ENCODE results near the gene CHAC2.

The CHAC2 gene

DNA sequence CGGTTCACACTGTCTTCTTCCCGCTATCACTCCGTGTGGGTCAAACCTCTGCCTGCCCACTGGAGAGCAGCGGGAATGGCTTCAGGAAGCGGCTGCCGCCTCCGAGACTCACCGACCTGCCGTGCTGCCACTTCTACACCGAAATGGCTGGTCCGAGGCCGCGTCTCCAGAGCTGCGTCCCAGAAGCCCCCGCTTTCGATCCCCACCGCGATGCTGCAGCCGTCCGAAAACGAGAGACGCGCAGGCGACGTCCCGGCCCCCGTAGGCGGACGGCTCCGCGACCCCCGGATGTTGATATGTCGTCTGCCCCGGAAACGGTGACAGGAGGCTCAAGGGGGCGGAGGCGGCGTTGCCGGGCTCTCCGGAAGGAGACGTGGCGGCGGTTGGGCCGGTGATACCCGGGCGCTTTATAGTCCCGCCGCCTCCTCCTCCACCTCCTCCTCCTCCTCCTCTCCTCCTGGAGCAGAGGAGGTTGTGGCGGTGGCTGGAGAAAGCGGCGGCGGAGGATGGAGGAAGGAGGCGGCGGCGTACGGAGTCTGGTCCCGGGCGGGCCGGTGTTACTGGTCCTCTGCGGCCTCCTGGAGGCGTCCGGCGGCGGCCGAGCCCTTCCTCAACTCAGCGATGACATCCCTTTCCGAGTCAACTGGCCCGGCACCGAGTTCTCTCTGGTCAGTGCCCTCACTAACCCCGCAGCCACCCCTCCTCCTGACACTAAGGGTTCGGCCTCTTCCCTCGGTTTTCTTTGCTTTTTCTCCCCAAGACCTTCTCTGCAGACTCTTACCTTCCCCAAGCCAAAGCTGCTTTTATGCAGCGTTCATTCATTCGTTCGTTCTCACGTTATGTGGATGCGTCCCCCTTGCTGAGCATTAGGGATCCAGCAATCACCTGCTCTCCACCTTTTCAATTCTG, 19.4 kb downstream of the CHAC2 start, which contains the start of the genes ASB3 and ERLEC1:
Gene ASB3, minus strand, starts transcription at position 249 of the 909 bp plus-strand sequence. CDS start 21,381 bp downstream, outside the sequence.
Gene ERLEC1, plus strand, starts transcription at position 340 of the 909 bp plus-strand sequence. Its CDS starts 167 bp downstream, at position 507.
- TF ChIP-seq CTCF (IDR thresholded peaks at IDR 0.05; ENCODE audit: insufficient read depth, low read length, poor library complexity, severe bottlenecking): no peak
- Histone ChIP-seq H3K36me3 (ENCODE audit: control insufficient read depth, insufficient read depth, low read length) (peaks cover 2% of the 10 kb centered on the region; the same call in 1 of the 2 replicates), H3K4me3 (replicated peaks; ENCODE audit: low read depth, low read length) (peak within 1 kb of the TSS; percentile 86), H3K27me3 (replicated peaks; ENCODE audit: control insufficient read depth, insufficient read depth, low read length) (no peaks in the 10 kb centered on the region)
- DNase-seq (ENCODE audit: extremely low read depth, insufficient read length): peak; percentile 94

DNA sequence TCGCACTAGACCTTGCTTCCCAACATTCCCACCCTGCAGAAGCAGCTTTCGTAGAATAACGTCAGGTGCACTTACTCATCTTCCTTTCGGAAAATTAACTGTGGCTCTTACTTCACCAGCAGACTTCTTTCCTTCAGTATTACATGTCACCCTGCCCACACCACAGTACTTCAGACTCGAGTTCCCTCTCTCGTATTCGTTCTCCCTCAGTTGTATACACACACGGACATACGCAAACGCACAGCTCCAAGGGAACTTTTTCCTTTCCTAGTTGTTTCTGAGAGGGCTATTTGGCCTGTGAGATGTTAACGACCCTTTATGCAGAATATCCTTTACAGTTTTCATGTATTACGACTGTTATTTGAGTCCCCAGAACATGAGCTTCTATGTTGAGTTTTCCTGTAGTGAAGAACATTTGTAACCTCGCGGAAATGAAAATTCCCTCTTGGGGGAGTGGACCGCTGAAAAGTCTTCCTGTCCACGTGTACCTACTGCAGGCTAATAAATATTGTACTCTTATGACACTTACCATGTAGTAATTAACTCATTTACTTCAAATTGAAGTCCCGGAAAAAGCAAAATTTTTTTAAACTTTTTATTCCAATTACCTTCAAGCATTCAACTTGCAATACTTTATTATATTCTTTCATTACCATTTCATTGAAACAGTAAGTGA, 20.1 kb downstream of the CHAC2 start:
- no peak for DNase-seq (ENCODE audit: extremely low read depth, insufficient read length)
- TF ChIP-seq CTCF (IDR thresholded peaks at IDR 0.05; ENCODE audit: insufficient read depth, low read length, poor library complexity, severe bottlenecking): no peak
- Histone ChIP-seq H3K36me3 (ENCODE audit: control insufficient read depth, insufficient read depth, low read length) (no peaks in the 10 kb centered on the region), H3K4me3 (replicated peaks; ENCODE audit: low read depth, low read length) (peak overlapping the region; percentile 86), H3K27me3 (replicated peaks; ENCODE audit: control insufficient read depth, insufficient read depth, low read length) (no peaks in the 10 kb centered on the region)

DNA sequence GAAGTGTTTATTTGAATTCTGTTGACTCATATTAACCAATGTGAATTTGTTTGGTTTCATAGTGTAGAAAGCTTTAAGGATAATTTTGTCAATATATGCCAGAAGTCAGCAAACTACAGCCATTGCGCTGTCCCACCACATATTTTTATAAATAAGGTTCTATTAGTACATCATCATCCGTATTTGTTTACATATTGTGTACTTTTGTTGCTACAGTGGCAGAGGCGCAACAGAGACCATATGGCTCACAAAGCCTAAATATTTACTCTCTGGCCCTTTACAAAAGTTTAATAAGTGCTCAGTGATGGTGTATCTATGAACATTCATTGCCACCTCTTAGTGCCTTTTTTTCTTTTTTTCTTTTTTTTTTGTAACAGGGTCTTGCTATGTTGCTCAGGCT, 25.7 kb downstream of the CHAC2 start:
- no peak for DNase-seq (ENCODE audit: extremely low read depth, insufficient read length)
- no peak overlapping the region for H3K4me3 ChIP-seq (replicated peaks; ENCODE audit: low read depth, low read length)
- TF ChIP-seq CTCF (IDR thresholded peaks at IDR 0.05; ENCODE audit: insufficient read depth, low read length, poor library complexity, severe bottlenecking): no peak
- H3K27me3 ChIP-seq (replicated peaks; ENCODE audit: control insufficient read depth, insufficient read depth, low read length): no peaks in the 10 kb centered on the region
- peaks cover 4% of the 10 kb centered on the region; the same call in 1 of the 2 replicates for H3K36me3 ChIP-seq (ENCODE audit: control insufficient read depth, insufficient read depth, low read length)

DNA sequence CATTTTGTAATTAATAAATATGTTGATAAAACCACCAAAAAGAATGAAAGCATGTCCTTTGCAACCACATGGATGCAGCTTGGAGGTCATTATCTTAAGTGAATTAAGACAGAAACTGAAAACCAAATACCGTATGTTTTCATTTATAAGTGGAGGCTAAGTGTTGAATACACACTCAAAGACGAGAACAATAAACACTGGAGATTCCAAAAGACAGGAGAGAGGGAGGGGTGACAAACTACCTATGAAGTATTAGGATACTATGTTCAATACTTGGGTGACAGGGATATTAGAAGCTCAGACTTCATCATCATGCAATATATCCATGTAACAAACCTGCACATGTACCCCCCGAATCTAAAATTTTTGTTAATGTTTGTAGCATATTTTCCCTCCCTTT, 26.2 kb downstream of the CHAC2 start:
- TF ChIP-seq CTCF (IDR thresholded peaks at IDR 0.05; ENCODE audit: insufficient read depth, low read length, poor library complexity, severe bottlenecking): no peak
- Histone ChIP-seq H3K27me3 (replicated peaks; ENCODE audit: control insufficient read depth, insufficient read depth, low read length) (no peaks in the 10 kb centered on the region), H3K36me3 (ENCODE audit: control insufficient read depth, insufficient read depth, low read length) (peaks cover 5% of the 10 kb centered on the region; the same call in 1 of the 2 replicates), H3K4me3 (replicated peaks; ENCODE audit: low read depth, low read length) (no peak overlapping the region)
- DNase-seq (ENCODE audit: extremely low read depth, insufficient read length): no peak

GRCh38 chr2:53801547-53801946, 33.9 kb downstream of the CHAC2 start:
- no peaks in the 10 kb centered on the region for H3K27me3 ChIP-seq (replicated peaks; ENCODE audit: control insufficient read depth, insufficient read depth, low read length)
- no peak for DNase-seq (ENCODE audit: extremely low read depth, insufficient read length)

More at GRCh38 chr2:53801547-53801946, 33.9 kb downstream of the CHAC2 start:
- H3K4me3 ChIP-seq (replicated peaks; ENCODE audit: low read depth, low read length): no peak overlapping the region
- H3K36me3 ChIP-seq (ENCODE audit: control insufficient read depth, insufficient read depth, low read length): peaks cover 5% of the 10 kb centered on the region
- no peak for TF ChIP-seq CTCF (IDR thresholded peaks at IDR 0.05; ENCODE audit: insufficient read depth, low read length, poor library complexity, severe bottlenecking)
